HG02678 (cell line): ENCODE data around the gene NPIPB4.
A peak's percentile ranks its signal among the peaks of the same experiment; 100 is the strongest.
"Not testable (repeated sequence)": the region's sequence is repeated elsewhere in the genome, so short reads cannot be mapped to it uniquely, and the experiment has no call there.

Source experiments
- ATAC-seq: cut with Tn5 transposase; IDR thresholded peaks from one replicate; pipeline ENCODE4 v1.9.1; 2021; ENCODE audit warnings: mild to moderate bottlenecking, moderate library complexity; ENCODE audit not compliant: unreplicated experiment

The NPIPB4 gene

GRCh38 chr16:21857656-21858055 is at the start of gene NPIPB4:
Gene NPIPB4, minus strand, starts transcription at chr16:21857756. Its CDS starts 378 bp downstream, at chr16:21857378.
- not testable (repeated sequence) for ATAC-seq

- ATAC-seq: not testable (repeated sequence)
Measured at GRCh38 chr16:21898998-21899397, 41.4 kb upstream of the NPIPB4 start.

DNA sequence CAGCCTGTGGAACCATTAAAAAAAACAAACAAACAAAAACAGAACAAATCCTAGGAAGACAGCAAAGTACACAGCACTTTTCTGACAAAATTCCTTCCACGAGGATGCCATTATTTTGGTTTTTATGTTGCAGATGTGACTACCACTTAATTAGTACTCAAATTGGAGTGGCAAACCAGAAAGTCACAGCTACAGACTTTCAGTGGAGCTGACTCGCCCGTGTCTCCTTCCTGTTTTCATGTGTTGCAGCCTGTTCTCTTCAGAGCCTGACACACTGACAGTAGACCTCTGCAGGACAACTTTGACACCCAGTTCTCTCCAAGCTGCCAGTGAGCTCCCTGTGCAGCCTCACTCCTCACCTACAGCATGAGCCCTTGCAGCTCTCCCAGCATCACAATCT is 24.4 kb upstream of the NPIPB4 start:
- not testable (repeated sequence) for ATAC-seq

DNA sequence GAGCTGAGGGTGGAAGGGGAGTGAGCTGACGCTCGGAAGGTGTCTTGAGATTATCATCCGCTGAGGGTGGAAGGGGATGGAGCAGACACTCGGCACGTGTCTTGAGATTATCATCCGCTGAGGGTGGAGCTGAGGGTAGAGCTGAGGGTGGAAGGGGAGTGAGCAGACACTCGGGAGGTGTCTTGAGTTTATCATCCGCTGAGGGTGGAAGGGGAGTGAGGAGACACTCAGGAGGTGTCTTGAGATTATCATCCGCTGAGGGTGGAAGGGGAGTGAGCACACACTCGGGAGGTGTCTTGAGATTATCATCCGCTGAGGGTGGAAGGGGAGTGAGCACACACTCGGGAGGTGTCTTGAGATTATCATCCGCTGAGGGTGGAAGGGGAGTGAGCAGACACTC is 20.4 kb downstream of the NPIPB4 start:
- ATAC-seq: not testable (repeated sequence)

DNA sequence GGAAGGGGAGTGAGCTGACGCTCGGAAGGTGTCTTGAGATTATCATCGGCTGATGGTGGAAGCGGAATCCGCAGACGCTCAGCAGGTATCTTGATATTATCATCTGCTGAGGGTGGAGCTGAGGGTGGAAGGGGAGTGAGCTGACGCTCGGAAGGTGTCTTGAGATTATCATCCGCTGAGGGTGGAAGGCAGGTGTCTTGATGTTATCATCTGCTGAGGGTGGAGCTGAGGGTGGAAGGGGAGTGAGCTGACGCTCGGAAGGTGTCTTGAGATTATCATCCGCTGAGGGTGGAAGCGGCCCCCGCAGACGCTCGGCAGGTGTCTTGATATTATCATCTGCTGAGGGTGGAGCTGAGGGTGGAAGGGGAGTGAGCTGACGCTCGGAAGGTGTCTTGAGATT is 21.2 kb downstream of the NPIPB4 start:
- not testable (repeated sequence) for ATAC-seq

- ATAC-seq: not testable (repeated sequence)
Measured at GRCh38 chr16:21835747-21836146, 21.8 kb downstream of the NPIPB4 start.

GRCh38 chr16:21834211-21834610 is 23.3 kb downstream of the NPIPB4 start:
- ATAC-seq: not testable (repeated sequence)

GRCh38 chr16:21829929-21830328 is 27.6 kb downstream of the NPIPB4 start:
- not testable (repeated sequence) for ATAC-seq

DNA sequence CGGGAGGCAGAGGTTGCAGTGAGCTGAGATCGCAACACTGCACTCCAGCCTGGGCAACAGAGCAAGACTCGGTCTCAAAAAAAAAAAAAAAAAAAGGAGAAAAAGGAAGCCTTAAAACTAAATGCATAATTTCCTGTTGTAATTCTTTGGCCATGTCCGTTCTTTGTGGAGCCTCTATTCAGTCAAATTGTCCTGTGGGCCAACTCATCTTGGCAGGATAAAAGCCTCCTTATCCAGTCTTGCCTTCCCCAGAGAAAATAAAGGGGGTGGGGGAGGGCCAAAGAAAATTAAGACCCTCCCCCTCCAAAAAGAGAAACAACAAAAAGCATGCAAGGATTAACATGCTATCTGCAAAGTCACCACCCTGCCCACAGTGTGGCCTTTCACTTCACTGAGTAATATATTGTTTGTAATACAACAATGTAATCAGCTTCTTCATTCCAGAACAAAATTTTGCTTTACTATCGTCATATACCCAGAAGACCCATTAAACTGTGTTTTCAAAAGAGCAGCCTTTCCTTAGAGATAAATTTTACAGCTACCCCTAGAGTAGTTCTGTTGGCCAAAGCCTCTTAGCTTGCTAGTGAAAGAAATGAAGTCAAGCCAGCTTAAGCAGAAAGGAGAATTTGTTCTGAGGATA is 31.4 kb downstream of the NPIPB4 start:
- not testable (repeated sequence) for ATAC-seq

DNA sequence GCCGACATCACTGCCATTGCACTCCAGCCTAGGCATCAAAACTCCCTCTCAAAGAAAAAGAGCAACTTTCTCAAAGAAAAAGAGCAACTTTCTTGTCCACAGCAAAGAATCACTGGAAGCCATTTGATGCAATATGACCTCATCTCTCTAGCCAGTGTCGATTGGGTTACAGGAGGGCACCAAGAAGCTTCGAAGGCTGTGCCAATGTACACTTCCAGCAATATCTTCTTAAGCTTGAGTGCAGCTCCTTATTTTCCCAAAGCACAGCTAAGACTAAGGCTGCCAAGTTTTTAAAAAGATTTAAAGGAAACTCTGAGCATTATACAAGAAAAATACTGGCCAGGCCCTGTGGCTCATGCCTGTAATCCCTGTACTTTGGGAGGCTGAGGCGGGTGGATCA is 32.0 kb downstream of the NPIPB4 start:
- ATAC-seq: not testable (repeated sequence)

DNA sequence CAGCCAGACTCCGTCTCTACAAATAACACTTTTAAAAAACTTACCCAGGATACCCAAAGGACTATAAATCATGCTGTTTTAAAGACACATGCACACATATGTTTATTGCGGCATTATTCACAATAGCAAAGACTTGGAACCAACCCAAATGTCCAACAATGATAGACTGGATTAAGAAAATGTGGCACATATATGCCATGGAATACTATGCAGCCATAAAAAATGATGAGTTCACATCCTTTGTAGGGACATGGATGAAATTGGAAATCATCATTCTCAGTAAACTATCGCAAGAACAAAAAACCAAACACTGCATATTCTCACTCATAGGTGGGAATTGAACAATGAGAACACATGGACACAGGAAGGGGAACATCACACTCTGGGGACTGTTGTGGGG is 34.3 kb downstream of the NPIPB4 start:
- ATAC-seq: not testable (repeated sequence)

DNA sequence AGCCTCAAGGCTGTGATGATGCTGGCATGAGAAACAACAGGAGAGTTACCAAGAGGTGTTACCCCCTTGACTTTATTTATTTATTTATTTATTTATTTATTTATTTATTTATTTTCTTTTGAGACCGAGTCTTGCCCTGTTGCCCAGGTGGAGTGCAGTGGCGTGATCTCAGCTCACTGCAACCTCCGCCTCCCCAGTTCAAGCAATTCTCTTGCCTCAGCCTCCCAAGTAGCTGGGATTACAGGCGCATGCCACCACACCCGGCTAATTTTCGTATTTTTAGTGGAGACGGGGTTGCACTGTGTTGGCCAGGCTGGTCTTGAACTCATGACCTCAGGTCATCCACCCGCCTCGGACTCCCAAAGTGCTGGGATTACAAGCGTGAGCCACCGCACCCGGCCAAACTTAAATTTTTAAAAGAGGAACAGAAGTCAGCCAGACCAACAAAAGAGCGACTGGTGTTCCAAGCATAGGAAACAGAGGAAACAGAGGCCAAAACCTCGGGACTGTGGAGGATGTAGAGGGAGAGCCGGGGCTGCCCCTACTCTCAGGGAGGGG is 36.6 kb downstream of the NPIPB4 start:
- ATAC-seq: not testable (repeated sequence)

DNA sequence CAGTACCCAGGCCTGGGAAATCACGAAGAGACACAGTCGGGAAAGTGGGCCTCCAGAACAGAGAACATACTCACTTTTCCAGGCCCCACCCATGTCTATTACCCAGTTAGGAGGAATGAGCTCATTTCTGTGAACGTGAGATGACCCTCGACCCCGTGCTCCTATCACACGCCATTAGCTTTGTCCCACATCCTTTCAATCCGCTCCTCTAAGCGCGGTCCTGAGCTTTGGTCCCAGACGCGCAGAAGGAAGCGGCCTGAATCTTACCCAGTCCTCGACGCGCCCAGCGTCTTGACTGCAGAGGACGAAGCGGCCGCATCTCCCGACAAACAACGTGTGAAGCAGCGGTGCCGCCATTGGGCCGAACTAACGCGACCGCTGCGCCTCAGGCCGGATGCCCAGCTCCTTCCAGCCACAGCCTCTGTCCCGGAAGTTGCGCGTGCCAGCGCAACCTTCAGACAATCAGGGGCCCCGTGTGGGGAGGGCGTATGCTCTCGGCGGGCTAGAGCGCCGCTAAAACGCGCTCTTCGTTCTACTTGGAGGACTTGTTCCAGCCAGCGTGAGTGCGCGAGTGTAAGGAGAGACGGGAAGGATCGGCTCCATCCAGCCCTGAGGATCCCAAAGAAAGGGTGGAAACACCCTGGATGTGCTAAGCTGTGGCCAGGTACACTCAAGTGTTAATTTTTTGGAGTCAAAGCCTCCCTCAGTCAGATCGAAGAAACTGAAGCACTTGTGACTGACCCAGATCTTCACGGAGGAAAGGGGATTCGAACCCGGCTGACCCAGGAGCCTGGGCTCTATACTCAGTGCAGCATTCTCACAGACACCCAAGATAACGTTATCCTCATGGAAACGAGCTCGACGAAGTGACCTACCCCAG is 37.3 kb downstream of the NPIPB4 start:
- peak; percentile 97 for ATAC-seq

DNA sequence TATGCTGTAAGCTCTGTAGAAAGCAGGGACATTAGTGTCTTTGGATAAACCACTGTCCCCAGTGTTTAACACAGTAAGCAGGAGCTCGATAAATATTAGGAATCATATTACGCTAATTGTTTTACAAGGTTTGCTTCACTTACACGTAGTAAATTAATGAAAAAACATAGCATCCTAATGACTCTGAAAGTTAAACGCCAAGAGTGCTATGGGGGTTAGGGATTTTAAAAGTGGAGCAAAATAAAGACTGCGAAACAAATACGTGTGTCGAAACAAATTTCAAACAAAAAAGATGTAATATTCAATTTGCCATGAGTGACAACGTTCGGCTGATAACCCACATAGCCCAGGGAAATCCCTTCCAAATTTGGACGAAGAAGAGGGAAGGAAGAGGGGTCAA is 37.9 kb downstream of the NPIPB4 start:
- ATAC-seq: not testable (repeated sequence)

DNA sequence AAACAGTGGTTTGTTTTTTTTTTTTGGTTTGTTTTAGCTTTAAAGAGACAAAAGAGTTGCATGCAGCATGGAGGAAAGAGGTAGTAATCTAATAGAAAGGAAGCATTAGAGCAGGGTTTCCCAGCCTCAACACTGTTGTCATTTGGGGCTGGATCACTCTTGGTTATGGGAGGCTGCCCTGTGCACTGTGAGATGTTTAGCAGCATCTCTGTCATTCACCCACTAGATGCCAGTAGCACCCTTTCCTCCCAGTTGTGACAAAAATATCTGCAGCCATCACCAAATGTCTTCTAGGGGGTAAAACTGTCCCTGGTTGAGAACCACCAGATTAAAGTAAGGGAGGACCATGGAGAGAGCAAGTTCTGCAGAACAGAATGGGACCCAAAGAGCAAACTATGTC is 40.5 kb downstream of the NPIPB4 start:
- not testable (repeated sequence) for ATAC-seq

DNA sequence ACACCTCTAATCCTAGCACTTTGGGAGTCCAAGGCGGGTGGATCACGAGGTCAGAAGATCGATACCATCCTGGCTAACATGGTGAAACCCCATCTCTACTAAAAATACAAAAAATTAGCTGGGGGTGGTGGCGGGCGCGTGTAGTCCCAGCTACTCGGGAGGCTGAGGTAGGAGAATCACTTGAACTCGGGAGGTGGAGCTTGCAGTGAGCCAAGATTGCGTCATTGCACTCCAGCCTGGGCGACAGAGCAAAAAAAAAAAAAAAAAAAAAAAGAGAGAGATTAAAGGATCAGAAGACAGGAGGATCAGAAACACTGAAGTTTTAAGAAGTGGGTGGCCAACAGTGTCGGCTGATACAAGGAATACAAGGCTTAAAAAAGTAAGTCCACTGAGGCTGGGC is 41.9 kb downstream of the NPIPB4 start:
- ATAC-seq: not testable (repeated sequence)

DNA sequence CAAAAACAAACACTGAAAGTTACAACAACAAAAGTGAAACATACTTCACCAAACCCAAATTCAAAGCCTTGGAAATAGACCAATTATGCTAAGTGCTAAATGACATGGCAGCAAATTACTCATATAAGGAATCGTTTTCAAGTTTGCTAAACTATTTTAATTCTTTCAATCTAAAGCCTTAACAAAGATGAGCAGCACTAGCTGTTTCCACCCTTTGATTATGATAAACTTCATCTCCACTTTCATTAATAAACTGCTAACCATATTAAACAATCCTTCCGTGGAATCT is 55.2 kb downstream of the NPIPB4 start:
- not testable (repeated sequence) for ATAC-seq

- ATAC-seq: not testable (repeated sequence)
Measured at GRCh38 chr16:21801538-21802374, 55.8 kb downstream of the NPIPB4 start.

GRCh38 chr16:21798601-21799000 is 59.0 kb downstream of the NPIPB4 start:
- not testable (repeated sequence) for ATAC-seq

DNA sequence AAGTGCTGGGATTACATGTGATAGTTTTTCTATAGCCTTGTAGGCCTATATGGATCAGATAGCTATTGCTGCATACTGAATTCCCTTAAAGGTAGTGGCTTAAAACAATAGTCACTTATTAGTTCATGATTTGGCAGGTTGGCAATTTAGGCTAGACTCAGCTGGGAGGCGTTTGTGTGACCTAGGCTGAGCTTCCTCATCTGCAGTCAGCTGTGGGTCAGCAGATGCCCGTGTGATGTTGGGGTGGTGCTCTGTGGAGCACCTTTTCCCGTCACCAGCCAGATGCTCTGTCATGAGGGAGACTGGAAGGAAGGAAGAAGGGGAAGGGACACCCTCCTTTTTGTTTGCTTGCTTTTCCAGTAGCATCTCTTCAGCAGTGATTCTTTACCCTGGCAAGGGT is 64.2 kb downstream of the NPIPB4 start:
- not testable (repeated sequence) for ATAC-seq

GRCh38 chr16:21790506-21790905 is 67.0 kb downstream of the NPIPB4 start:
- ATAC-seq: not testable (repeated sequence)
